HG02938 (cell line): ENCODE data around the gene PDE6G.
"Not testable (repeated sequence)": the region's sequence is repeated elsewhere in the genome, so short reads cannot be mapped to it uniquely, and the experiment has no call there.

Experiments
- ATAC-seq: cut with Tn5 transposase; IDR thresholded peaks from one replicate; pipeline ENCODE4 v1.9.1; 2021; ENCODE audit warnings: mild to moderate bottlenecking, moderate library complexity; ENCODE audit not compliant: unreplicated experiment

The PDE6G gene

GRCh38 chr17:81635973-81636504, 20.3 kb downstream of the PDE6G start:
- no peak for ATAC-seq

GRCh38 chr17:81635431-81635830, 20.9 kb downstream of the PDE6G start:
- ATAC-seq = no peak

- no peak for ATAC-seq
Observed at GRCh38 chr17:81631482-81631881, 24.9 kb downstream of the PDE6G start.

GRCh38 chr17:81630274-81630673, 26.1 kb downstream of the PDE6G start:
- ATAC-seq = no peak

GRCh38 chr17:81621494-81622130, 34.7 kb downstream of the PDE6G start:
- no peak for ATAC-seq

GRCh38 chr17:81618307-81618706, 38.0 kb downstream of the PDE6G start:
- ATAC-seq = not testable (repeated sequence)

- no peak for ATAC-seq
Observed at GRCh38 chr17:81616877-81617276, 39.5 kb downstream of the PDE6G start.

- no peak for ATAC-seq
Observed at GRCh38 chr17:81615401-81615930, 40.9 kb downstream of the PDE6G start.

- no peak for ATAC-seq
Observed at GRCh38 chr17:81612172-81612970, 44.0 kb downstream of the PDE6G start.

GRCh38 chr17:81609541-81610311, 46.6 kb downstream of the PDE6G start:
- ATAC-seq = no peak

GRCh38 chr17:81608605-81609004, 47.7 kb downstream of the PDE6G start:
- ATAC-seq = no peak

GRCh38 chr17:81608082-81608481, 48.3 kb downstream of the PDE6G start:
- ATAC-seq = no peak

GRCh38 chr17:81607431-81607830, 48.9 kb downstream of the PDE6G start:
- ATAC-seq = no peak

- no peak for ATAC-seq
Observed at GRCh38 chr17:81603846-81604610, 52.3 kb downstream of the PDE6G start.

- ATAC-seq = no peak
Observed at GRCh38 chr17:81601525-81602120, 54.7 kb downstream of the PDE6G start.
